ENCODE data around the gene C6orf58. TPM values are rescaled to one million over a fixed set of nuclear protein-coding genes. Genes with fewer than 3 reads are reported as not detected.

Gene C6orf58
- total RNA-seq (not detected), total RNA-seq (0 reads per million in 2 donors)

DNA sequence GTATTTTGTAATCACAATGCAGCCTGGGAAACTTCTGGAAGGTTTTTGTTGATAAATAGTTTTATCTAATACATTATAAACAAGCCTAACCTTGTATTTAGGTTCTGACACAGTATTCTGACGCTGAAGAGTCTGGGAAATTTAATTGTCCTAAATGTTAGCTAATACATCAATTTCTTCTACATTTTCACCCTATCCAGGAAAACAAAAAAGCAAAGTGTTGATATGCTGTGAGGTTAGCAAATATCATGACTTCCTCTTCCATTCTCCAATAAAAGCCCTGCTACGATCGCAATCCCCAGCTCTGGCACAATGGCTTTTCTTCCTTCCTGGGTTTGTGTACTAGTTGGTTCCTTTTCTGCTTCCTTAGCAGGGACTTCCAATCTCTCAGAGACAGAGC lies at the start of gene C6orf58:
Gene C6orf58, plus strand, starts transcription at position 301 of the 400 bp plus-strand sequence. Its CDS starts 12 bp downstream, at position 313.
- H3K27ac Mint-ChIP-seq, result no peak within 1 kb of the TSS
- H3K36me3 Mint-ChIP-seq (ENCODE audit: low read depth), result no peaks in the 10 kb centered on the region
- H3K27me3 Mint-ChIP-seq, result peaks cover 30% of the 10 kb centered on the region
- no peaks in the 10 kb centered on the region for H3K4me1 Mint-ChIP-seq
- ATAC-seq, result no peak
- no peaks in the 10 kb centered on the region for H3K9me3 ChIP-seq (ENCODE audit: control insufficient read depth, low read length, poor library complexity, severe bottlenecking)
- no peak within 1 kb of the TSS for H3K4me3 Mint-ChIP-seq
- DNase-seq, result no peak

DNA sequence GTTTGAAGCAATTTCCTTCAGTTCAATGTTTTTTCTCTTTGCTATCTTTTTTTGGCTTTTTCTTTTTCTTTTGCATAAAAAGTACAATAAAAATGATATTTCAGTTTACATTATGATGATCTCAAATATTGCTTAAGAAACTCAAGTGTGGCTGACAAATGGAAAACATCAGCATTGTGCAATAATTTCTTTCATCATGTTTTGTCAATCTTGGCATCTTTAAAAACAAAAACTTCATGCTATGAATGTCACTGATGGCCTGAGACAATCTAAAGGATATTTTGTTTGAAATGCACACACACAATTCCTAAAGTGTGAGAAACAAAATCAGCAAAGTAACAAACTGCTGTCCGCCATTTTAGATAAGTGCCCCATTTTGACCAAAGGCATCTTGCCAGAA lies 44.0 kb upstream of the C6orf58 start:
- ATAC-seq, result no peak
- DNase-seq, result no peak
- peaks cover 30% of the 10 kb centered on the region for H3K27me3 Mint-ChIP-seq
- no peak overlapping the region for H3K4me3 Mint-ChIP-seq
- no peaks in the 10 kb centered on the region for H3K36me3 Mint-ChIP-seq (ENCODE audit: low read depth)
- H3K9me3 ChIP-seq (ENCODE audit: control insufficient read depth, low read length, poor library complexity, severe bottlenecking), result no peaks in the 10 kb centered on the region
- no peaks in the 10 kb centered on the region for H3K4me1 Mint-ChIP-seq
- H3K27ac Mint-ChIP-seq, result no peak overlapping the region

- peaks cover 24% of the 10 kb centered on the region for H3K27me3 Mint-ChIP-seq
- peaks cover under 1% of the 10 kb centered on the region for H3K4me1 Mint-ChIP-seq
- H3K9me3 ChIP-seq (ENCODE audit: control insufficient read depth, low read length, poor library complexity, severe bottlenecking), result no peaks in the 10 kb centered on the region
- H3K27ac Mint-ChIP-seq, result no peak overlapping the region
- no peak overlapping the region for H3K4me3 Mint-ChIP-seq
- ATAC-seq (no peak), DNase-seq (no peak)
- H3K36me3 Mint-ChIP-seq (ENCODE audit: low read depth), result no peaks in the 10 kb centered on the region
Measured at GRCh38 chr6:127533736-127534135, 43.2 kb upstream of the C6orf58 start.

DNA sequence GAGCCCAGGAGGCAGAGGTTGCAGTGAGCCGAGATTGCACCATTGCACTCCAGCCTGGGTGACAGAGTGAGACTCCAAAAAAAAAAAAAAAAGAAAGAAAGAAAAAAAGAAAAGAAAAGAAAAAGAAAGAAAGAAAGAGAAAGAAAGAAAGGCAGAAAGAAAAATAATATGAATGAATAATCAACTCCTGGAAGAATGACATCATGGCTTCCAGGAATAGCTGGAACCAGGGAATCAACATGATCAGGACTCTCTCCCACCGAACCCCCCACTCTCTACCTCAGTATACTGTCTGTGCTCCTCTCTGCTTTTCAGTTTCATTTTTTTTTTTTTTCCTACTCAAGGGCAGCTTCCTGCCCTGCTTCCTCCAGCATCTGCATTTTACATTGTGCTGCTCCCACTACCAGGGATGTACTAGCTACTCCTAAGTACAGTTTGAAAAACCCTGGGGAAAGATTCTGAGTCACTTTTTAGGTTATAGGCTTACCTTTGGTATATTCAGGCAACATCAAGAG lies 38.2 kb upstream of the C6orf58 start:
- H3K36me3 Mint-ChIP-seq (ENCODE audit: low read depth), result no peaks in the 10 kb centered on the region
- no peak overlapping the region for H3K27ac Mint-ChIP-seq
- ATAC-seq (peak; percentile 23), DNase-seq (no peak)
- peaks cover 24% of the 10 kb centered on the region for H3K27me3 Mint-ChIP-seq
- no peaks in the 10 kb centered on the region for H3K9me3 ChIP-seq (ENCODE audit: control insufficient read depth, low read length, poor library complexity, severe bottlenecking)
- H3K4me3 Mint-ChIP-seq, result no peak overlapping the region
- H3K4me1 Mint-ChIP-seq, result peaks cover 2% of the 10 kb centered on the region

DNA sequence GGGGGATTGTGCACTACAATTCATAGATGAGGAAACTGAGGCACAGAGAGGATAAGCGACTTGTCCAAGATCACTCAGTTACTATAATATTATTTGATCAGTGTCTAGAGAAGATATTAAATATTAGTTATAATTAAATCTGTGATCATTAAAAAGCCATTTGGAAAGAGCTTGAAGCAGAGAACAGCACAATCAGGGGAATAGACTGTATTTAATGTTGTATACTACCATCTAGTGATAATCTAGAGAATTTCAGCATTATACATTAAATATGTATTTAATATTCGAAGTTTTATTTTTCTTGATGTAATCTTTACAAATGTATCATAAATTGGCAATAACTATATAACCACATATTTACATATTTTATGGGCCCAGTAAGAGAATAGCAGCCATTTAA lies 37.7 kb upstream of the C6orf58 start:
- ATAC-seq (peak; percentile 68), DNase-seq (no peak)
- Mint-ChIP-seq H3K4me1 (peaks cover 2% of the 10 kb centered on the region), H3K27ac (no peak overlapping the region), H3K4me3 (no peak overlapping the region), H3K27me3 (peaks cover 24% of the 10 kb centered on the region), H3K36me3 (ENCODE audit: low read depth) (no peaks in the 10 kb centered on the region)
- H3K9me3 ChIP-seq (ENCODE audit: control insufficient read depth, low read length, poor library complexity, severe bottlenecking), result no peaks in the 10 kb centered on the region

GRCh38 chr6:127547215-127547614 lies 29.8 kb upstream of the C6orf58 start:
- DNase-seq (peak in 1 of 3 donors; percentile 5), ATAC-seq (peak; percentile 46)
- H3K4me1 Mint-ChIP-seq, result no peaks in the 10 kb centered on the region
- H3K36me3 Mint-ChIP-seq (ENCODE audit: low read depth), result no peaks in the 10 kb centered on the region
- no peaks in the 10 kb centered on the region for H3K9me3 ChIP-seq (ENCODE audit: control insufficient read depth, low read length, poor library complexity, severe bottlenecking)
- H3K4me3 Mint-ChIP-seq, result no peak overlapping the region
- peaks cover 38% of the 10 kb centered on the region for H3K27me3 Mint-ChIP-seq
- no peak overlapping the region for H3K27ac Mint-ChIP-seq

- Mint-ChIP-seq H3K36me3 (ENCODE audit: low read depth) (no peaks in the 10 kb centered on the region), H3K4me1 (no peaks in the 10 kb centered on the region), H3K27ac (no peak overlapping the region), H3K4me3 (no peak overlapping the region), H3K27me3 (peaks cover 38% of the 10 kb centered on the region)
- H3K9me3 ChIP-seq (ENCODE audit: control insufficient read depth, low read length, poor library complexity, severe bottlenecking), result no peaks in the 10 kb centered on the region
- ATAC-seq (no peak), DNase-seq (no peak)
Measured at GRCh38 chr6:127547904-127548649, 28.9 kb upstream of the C6orf58 start.

DNA sequence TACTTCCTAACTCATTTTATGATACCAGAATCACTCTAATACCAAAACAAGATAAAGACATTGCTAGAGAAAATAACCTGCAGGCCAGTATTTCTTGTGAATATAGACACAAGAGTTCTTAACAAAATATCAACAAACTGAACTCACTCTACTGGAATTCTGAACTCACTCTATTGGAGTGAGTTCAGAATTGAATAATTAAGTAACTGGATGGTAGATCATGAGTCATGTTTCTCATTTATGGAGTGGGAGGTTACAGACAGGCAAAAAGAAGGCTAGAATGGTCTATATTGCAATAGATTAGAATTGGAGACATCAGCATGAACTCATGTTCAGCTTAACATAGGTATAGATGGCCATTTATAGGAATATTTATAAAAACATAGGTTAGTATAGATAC lies 26.6 kb upstream of the C6orf58 start:
- Mint-ChIP-seq H3K27me3 (peaks cover 33% of the 10 kb centered on the region), H3K4me1 (no peaks in the 10 kb centered on the region), H3K27ac (no peak overlapping the region), H3K4me3 (no peak overlapping the region), H3K36me3 (ENCODE audit: low read depth) (no peaks in the 10 kb centered on the region)
- no peak for ATAC-seq
- DNase-seq, result no peak
- no peaks in the 10 kb centered on the region for H3K9me3 ChIP-seq (ENCODE audit: control insufficient read depth, low read length, poor library complexity, severe bottlenecking)

- DNase-seq, result no peak
- Mint-ChIP-seq H3K36me3 (ENCODE audit: low read depth) (peaks cover 3% of the 10 kb centered on the region), H3K4me1 (no peaks in the 10 kb centered on the region), H3K27ac (no peak overlapping the region), H3K27me3 (peaks cover 33% of the 10 kb centered on the region), H3K4me3 (no peak overlapping the region)
- no peak for ATAC-seq
- no peaks in the 10 kb centered on the region for H3K9me3 ChIP-seq (ENCODE audit: control insufficient read depth, low read length, poor library complexity, severe bottlenecking)
Measured at GRCh38 chr6:127554435-127555006, 22.5 kb upstream of the C6orf58 start.

DNA sequence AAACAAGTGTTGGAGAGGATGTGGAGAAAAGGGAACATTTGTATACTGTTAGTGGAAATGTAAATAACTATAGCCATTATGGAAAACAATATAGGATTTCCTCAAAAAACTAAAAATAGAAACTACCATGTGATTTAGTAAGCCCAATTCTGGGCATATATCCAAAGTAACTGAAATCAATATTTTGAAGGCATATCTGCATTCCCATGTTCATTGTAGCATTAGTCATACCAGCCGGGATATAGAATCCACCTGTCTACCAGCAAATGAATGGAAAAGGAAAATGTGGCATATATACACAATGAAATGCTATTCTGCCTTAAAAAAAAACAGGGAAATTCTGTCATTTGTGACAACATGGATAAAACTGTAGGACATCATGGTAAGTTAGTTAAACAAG lies 15.3 kb upstream of the C6orf58 start:
- Mint-ChIP-seq H3K27ac (no peak overlapping the region), H3K27me3 (peaks cover 10% of the 10 kb centered on the region), H3K36me3 (ENCODE audit: low read depth) (peaks cover 3% of the 10 kb centered on the region), H3K4me1 (no peaks in the 10 kb centered on the region), H3K4me3 (no peak overlapping the region)
- ATAC-seq, result no peak
- H3K9me3 ChIP-seq (ENCODE audit: control insufficient read depth, low read length, poor library complexity, severe bottlenecking), result no peaks in the 10 kb centered on the region
- no peak for DNase-seq

- H3K27ac Mint-ChIP-seq, result no peak overlapping the region
- no peaks in the 10 kb centered on the region for H3K4me1 Mint-ChIP-seq
- H3K27me3 Mint-ChIP-seq, result peaks cover 6% of the 10 kb centered on the region
- H3K36me3 Mint-ChIP-seq (ENCODE audit: low read depth), result no peaks in the 10 kb centered on the region
- DNase-seq, result no peak
- no peak overlapping the region for H3K4me3 Mint-ChIP-seq
- ATAC-seq, result no peak
- H3K9me3 ChIP-seq (ENCODE audit: control insufficient read depth, low read length, poor library complexity, severe bottlenecking), result no peaks in the 10 kb centered on the region
Measured at GRCh38 chr6:127564761-127565160, 12.2 kb upstream of the C6orf58 start.

- no peaks in the 10 kb centered on the region for H3K9me3 ChIP-seq (ENCODE audit: control insufficient read depth, low read length, poor library complexity, severe bottlenecking)
- no peaks in the 10 kb centered on the region for H3K36me3 Mint-ChIP-seq (ENCODE audit: low read depth)
- peaks cover 6% of the 10 kb centered on the region for H3K4me1 Mint-ChIP-seq
- no peak for DNase-seq
- H3K4me3 Mint-ChIP-seq, result no peak overlapping the region
- ATAC-seq, result no peak
- no peak overlapping the region for H3K27ac Mint-ChIP-seq
- H3K27me3 Mint-ChIP-seq, result peaks cover 6% of the 10 kb centered on the region
Measured at GRCh38 chr6:127566119-127566518, 10.9 kb upstream of the C6orf58 start.

GRCh38 chr6:127566651-127567050 lies 10.3 kb upstream of the C6orf58 start:
- Mint-ChIP-seq H3K27me3 (peaks cover 6% of the 10 kb centered on the region), H3K36me3 (ENCODE audit: low read depth) (no peaks in the 10 kb centered on the region), H3K27ac (no peak overlapping the region), H3K4me3 (no peak overlapping the region), H3K4me1 (peaks cover 9% of the 10 kb centered on the region)
- ATAC-seq (no peak), DNase-seq (no peak)
- no peaks in the 10 kb centered on the region for H3K9me3 ChIP-seq (ENCODE audit: control insufficient read depth, low read length, poor library complexity, severe bottlenecking)

DNA sequence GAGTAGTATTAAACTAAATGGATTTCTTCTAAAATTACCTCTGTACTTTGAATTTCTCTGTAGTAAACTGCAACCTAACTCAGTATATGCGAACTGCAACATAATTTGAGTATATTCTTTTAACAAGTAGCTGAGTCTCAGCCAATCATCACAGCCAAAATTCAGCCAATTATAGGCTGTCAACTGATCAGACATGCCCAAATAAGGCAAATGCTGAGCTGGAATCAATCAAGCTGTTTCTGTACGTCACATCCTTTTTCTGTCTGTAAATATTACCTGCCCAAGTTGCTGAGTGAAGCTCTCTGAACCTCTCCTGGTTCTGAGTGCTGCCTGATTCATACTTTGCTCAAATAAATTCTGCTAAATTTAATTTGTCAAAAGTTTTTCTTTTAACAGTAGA lies 9.5 kb upstream of the C6orf58 start:
- ATAC-seq, result no peak
- Mint-ChIP-seq H3K4me3 (no peak overlapping the region), H3K27ac (no peak overlapping the region), H3K36me3 (ENCODE audit: low read depth) (no peaks in the 10 kb centered on the region), H3K27me3 (peaks cover 6% of the 10 kb centered on the region), H3K4me1 (peaks cover 9% of the 10 kb centered on the region)
- no peaks in the 10 kb centered on the region for H3K9me3 ChIP-seq (ENCODE audit: control insufficient read depth, low read length, poor library complexity, severe bottlenecking)
- no peak for DNase-seq
